HCT116 (cell line): Measurements from ENCODE around the gene LDB2.

ENCODE experiments used
- CEBPB ChIP-seq: IDR thresholded peaks from 2 replicates; pipeline ENCODE4 v1.6.1; 2012; ENCODE audit warnings: low read depth
- EZH2 ChIP-seq: fragments of 200-600 bp; sonication (generic); IDR thresholded peaks from 2 replicates; pipeline ENCODE4 v1.6.1; 2017; ENCODE audit warnings: antibody characterized with exemption, mixed run types
- JUND ChIP-seq: IDR thresholded peaks from 2 replicates; pipeline ENCODE4 v1.6.1; 2012
- MAX ChIP-seq: IDR thresholded peaks from 2 replicates; pipeline ENCODE4 v1.6.1; 2012
- POLR2A ChIP-seq: IDR thresholded peaks from 2 replicates; pipeline ENCODE4 v1.7.0; 2011; ENCODE audit warnings: borderline replicate concordance; ENCODE audit not compliant: insufficient read depth, insufficient read length; ENCODE audit errors: extremely low read depth
- POLR2AphosphoS5 ChIP-seq: IDR thresholded peaks from 2 replicates; pipeline ENCODE4 v1.6.1; 2011; ENCODE audit warnings: mild to moderate bottlenecking, low read depth, low read length, moderate library complexity
- RAD21 ChIP-seq: IDR thresholded peaks from 2 replicates; pipeline ENCODE4 v1.6.1; 2012; ENCODE audit warnings: low read depth, mild to moderate bottlenecking
- REST ChIP-seq: IDR thresholded peaks from 2 replicates; pipeline ENCODE4 v1.6.1; 2012; ENCODE audit warnings: low read depth
- YY1 ChIP-seq: IDR thresholded peaks from 2 replicates; pipeline ENCODE4 v1.6.1; 2011; ENCODE audit warnings: low read length, low read depth, moderate library complexity, mild to moderate bottlenecking; ENCODE audit not compliant: insufficient replicate concordance; ENCODE audit errors: extremely low read depth
- ZFX ChIP-seq: fragments of 450-650 bp; IDR thresholded peaks from 2 replicates; pipeline ENCODE4 v1.6.1; 2017
- ZNF274 ChIP-seq: fragments of 200-500 bp; sonication (Bioruptor generic); IDR thresholded peaks from 2 replicates; pipeline ENCODE4 v1.6.1; 2014; ENCODE audit warnings: mild to moderate bottlenecking, low read depth, low read length, inconsistent platforms
- TF ChIP-seq, protein P1 (sequence below), 3 experiments: fragments of 200-600 bp in 1 of 3; sonication (generic) in 1 of 3; IDR thresholded peaks in 2 of 3; conservative IDR thresholded peaks in 1 of 3; 2 replicates each; pipeline ENCODE4 v1.5.1; 2012 to 2017; ENCODE audit warnings: low read depth in 2 of 3, low read length in 2 of 3, antibody characterized with exemption in 1 of 3, borderline replicate concordance in 1 of 3, control low read depth in 1 of 3, mild to moderate bottlenecking in 1 of 3, mixed read lengths in 1 of 3, mixed run types in 1 of 3, moderate library complexity in 1 of 3; ENCODE audit not compliant: insufficient read depth in 1 of 3

DNA sequence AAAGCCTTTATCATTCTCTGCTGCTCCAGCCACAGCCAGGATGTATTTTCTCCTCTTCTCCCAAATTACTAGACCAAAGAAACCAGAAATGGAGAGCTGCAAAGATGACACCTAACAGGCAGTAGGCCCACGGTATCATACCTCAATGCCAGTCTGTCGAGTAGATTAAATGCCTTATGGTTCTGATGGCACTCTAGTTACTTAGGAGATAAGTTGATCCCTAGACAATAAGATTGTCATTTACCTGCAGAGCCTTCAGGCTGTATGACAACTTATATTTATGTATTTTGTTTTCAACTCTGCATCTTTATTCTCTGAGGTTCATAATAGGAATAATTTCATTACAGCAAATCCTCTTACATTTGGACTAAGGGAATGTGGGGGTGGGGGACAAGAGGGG, 262.1 kb downstream of the LDB2 start:
- TF ChIP-seq, protein P1, sequence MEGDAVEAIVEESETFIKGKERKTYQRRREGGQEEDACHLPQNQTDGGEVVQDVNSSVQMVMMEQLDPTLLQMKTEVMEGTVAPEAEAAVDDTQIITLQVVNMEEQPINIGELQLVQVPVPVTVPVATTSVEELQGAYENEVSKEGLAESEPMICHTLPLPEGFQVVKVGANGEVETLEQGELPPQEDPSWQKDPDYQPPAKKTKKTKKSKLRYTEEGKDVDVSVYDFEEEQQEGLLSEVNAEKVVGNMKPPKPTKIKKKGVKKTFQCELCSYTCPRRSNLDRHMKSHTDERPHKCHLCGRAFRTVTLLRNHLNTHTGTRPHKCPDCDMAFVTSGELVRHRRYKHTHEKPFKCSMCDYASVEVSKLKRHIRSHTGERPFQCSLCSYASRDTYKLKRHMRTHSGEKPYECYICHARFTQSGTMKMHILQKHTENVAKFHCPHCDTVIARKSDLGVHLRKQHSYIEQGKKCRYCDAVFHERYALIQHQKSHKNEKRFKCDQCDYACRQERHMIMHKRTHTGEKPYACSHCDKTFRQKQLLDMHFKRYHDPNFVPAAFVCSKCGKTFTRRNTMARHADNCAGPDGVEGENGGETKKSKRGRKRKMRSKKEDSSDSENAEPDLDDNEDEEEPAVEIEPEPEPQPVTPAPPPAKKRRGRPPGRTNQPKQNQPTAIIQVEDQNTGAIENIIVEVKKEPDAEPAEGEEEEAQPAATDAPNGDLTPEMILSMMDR (IDR thresholded peaks at IDR 0.05 in 2 of 3, conservative IDR thresholded peaks at IDR 0.05 in 1 of 3; ENCODE audit: borderline replicate concordance in 1 of 3, insufficient read depth in 1 of 3, low read depth in 2 of 3, low read length in 2 of 3): no peak
- TF ChIP-seq POLR2AphosphoS5 (no peak), ZFX (no peak), EZH2 (no peak), POLR2A (no peak), RAD21 (no peak), MAX (no peak), ZNF274 (no peak), JUND (no peak), CEBPB (no peak), YY1 (no peak), REST (no peak)
